Measurements from ENCODE around the gene DPH2.

DNA sequence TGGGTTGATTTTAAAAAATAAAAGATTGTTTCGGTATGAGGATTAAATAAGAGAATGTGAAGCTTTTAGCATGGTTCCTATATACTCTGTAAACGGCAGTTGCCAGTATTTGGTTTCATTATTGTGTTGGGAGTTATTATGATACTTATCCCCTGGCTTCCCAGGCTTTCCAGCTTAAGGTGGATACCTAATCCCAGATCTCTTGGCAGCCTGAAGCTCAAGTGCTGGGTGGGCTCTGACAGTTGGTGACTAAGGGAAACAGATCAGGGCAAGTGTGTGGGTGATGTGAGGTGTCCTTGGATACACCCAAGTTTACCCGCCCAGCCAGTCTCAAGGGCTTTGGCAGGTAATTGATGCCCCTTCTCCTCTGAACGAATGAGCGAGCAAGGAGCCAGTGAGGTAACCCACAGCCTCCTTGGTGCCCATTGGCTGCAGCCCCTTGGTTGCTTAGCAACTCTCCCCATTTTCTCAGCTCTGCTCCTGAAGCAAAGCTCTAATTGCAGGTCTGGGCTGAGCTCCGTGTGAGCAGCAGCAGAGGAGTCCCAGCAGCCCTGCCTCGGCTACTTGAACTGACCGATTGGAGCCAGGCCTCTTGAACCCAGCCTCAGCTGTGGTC lies 17.0 kb upstream of the DPH2 start:
- TF ChIP-seq, protein P1, sequence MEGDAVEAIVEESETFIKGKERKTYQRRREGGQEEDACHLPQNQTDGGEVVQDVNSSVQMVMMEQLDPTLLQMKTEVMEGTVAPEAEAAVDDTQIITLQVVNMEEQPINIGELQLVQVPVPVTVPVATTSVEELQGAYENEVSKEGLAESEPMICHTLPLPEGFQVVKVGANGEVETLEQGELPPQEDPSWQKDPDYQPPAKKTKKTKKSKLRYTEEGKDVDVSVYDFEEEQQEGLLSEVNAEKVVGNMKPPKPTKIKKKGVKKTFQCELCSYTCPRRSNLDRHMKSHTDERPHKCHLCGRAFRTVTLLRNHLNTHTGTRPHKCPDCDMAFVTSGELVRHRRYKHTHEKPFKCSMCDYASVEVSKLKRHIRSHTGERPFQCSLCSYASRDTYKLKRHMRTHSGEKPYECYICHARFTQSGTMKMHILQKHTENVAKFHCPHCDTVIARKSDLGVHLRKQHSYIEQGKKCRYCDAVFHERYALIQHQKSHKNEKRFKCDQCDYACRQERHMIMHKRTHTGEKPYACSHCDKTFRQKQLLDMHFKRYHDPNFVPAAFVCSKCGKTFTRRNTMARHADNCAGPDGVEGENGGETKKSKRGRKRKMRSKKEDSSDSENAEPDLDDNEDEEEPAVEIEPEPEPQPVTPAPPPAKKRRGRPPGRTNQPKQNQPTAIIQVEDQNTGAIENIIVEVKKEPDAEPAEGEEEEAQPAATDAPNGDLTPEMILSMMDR (IDR thresholded peaks at IDR 0.05; ENCODE audit: borderline replicate concordance, extremely low read depth, low read length, poor library complexity, severe bottlenecking) = no peak
- TF ChIP-seq EZH2 (IDR thresholded peaks at IDR 0.05; ENCODE audit: borderline replicate concordance, low read depth, low read length, severe bottlenecking) = no peak

Measured in DND-41 (cell line).